Measurements from ENCODE around the gene CLMP.

CLMP gene

GRCh38 chr11:123104697-123105096, 90.4 kb downstream of the CLMP start:
- Histone ChIP-seq H4K91ac (ENCODE audit: low read length) (peak overlapping the region; percentile 60), H4K8ac (ENCODE audit: low read length) (no peak overlapping the region), H3K4me3 (ENCODE audit: insufficient read depth in 1 of 2, low read depth in 1 of 2, low read length in 2 of 2) (no peak overlapping the region), H3K27ac (ENCODE audit: low read length, poor library complexity, severe bottlenecking) (no peak overlapping the region), H3K18ac (ENCODE audit: low read depth in 1 of 2, low read length in 2 of 2) (peak overlapping the region in 1 of 2 experiments; percentile 52), H2BK5ac (ENCODE audit: low read depth, low read length, poor library complexity, severe bottlenecking) (no peak overlapping the region), H3K14ac (ENCODE audit: low read length in 2 of 2) (no peak overlapping the region), H3K4ac (ENCODE audit: low read depth in 1 of 2, low read length in 2 of 2) (no peak overlapping the region), H3K36me3 (ENCODE audit: control insufficient read depth in 1 of 2, insufficient read depth in 2 of 2, low read depth in 1 of 2, low read length in 2 of 2) (peaks cover 0 to 21% of the 10 kb centered on the region in 2 experiments), H2AFZ (ENCODE audit: low read depth, low read length) (no peak overlapping the region), H3K9me3 (ENCODE audit: control insufficient read depth, low read length) (no peaks in the 10 kb centered on the region), H3K27me3 (ENCODE audit: control insufficient read depth in 1 of 2, insufficient read depth in 1 of 2, low read length in 2 of 2) (no peaks in the 10 kb centered on the region), H2AK5ac (ENCODE audit: low read length, severe bottlenecking) (no peak overlapping the region), H3K9ac (ENCODE audit: low read length) (peak overlapping the region; percentile 76), H2BK15ac (ENCODE audit: low read depth, poor library complexity, severe bottlenecking) (no peak overlapping the region), H3K4me1 (ENCODE audit: control insufficient read depth, insufficient read depth, low read depth, low read length) (no peaks in the 10 kb centered on the region), H3K23ac (ENCODE audit: low read length in 2 of 2) (no peak overlapping the region), H3K4me2 (ENCODE audit: low read length, poor library complexity, severe bottlenecking) (no peak overlapping the region), H2BK120ac (ENCODE audit: low read depth, low read length) (no peak overlapping the region), H2BK12ac (ENCODE audit: low read length in 2 of 2) (peak overlapping the region in 1 of 2 experiments; percentile 84), H3K79me1 (replicated peaks; ENCODE audit: low read length, poor library complexity, severe bottlenecking) (peaks cover 3% of the 10 kb centered on the region)
- DNase-seq, result no peak
- WGBS, result 91% methylated on average over 3 of the region's 3 CpGs

- H3K9me3 ChIP-seq (ENCODE audit: control insufficient read depth, low read length), result no peaks in the 10 kb centered on the region
- H3K23ac ChIP-seq (ENCODE audit: low read length in 2 of 2), result no peak overlapping the region
- H3K27ac ChIP-seq (ENCODE audit: low read length, poor library complexity, severe bottlenecking), result no peak overlapping the region
- no peak overlapping the region for H2BK12ac ChIP-seq (ENCODE audit: low read length in 2 of 2)
- no peak overlapping the region for H2AK5ac ChIP-seq (ENCODE audit: low read length, severe bottlenecking)
- H3K18ac ChIP-seq (ENCODE audit: low read depth in 1 of 2, low read length in 2 of 2), result peak overlapping the region in 1 of 2 experiments; percentile 40
- H3K27me3 ChIP-seq (ENCODE audit: control insufficient read depth in 1 of 2, insufficient read depth in 1 of 2, low read length in 2 of 2), result no peaks in the 10 kb centered on the region
- H2BK15ac ChIP-seq (ENCODE audit: low read depth, poor library complexity, severe bottlenecking), result no peak overlapping the region
- H3K14ac ChIP-seq (ENCODE audit: low read length in 2 of 2), result no peak overlapping the region
- H4K91ac ChIP-seq (ENCODE audit: low read length), result no peak overlapping the region
- 78% methylated on average over 8 of the region's 8 CpGs for whole genome bisulfite sequencing
- no peak overlapping the region for H3K4me2 ChIP-seq (ENCODE audit: low read length, poor library complexity, severe bottlenecking)
- peak overlapping the region in 1 of 2 experiments; percentile 18 for H3K4me3 ChIP-seq (ENCODE audit: insufficient read depth in 1 of 2, low read depth in 1 of 2, low read length in 2 of 2)
- peak overlapping the region; percentile 76 for H3K9ac ChIP-seq (ENCODE audit: low read length)
- no peak overlapping the region for H3K4ac ChIP-seq (ENCODE audit: low read depth in 1 of 2, low read length in 2 of 2)
- DNase-seq, result peak; percentile 77
- H3K36me3 ChIP-seq (ENCODE audit: control insufficient read depth in 1 of 2, insufficient read depth in 2 of 2, low read depth in 1 of 2, low read length in 2 of 2), result peaks cover 0 to 14% of the 10 kb centered on the region in 2 experiments
- no peaks in the 10 kb centered on the region for H3K4me1 ChIP-seq (ENCODE audit: control insufficient read depth, insufficient read depth, low read depth, low read length)
- H2AFZ ChIP-seq (ENCODE audit: low read depth, low read length), result no peak overlapping the region
- H2BK120ac ChIP-seq (ENCODE audit: low read depth, low read length), result no peak overlapping the region
- H2BK5ac ChIP-seq (ENCODE audit: low read depth, low read length, poor library complexity, severe bottlenecking), result no peak overlapping the region
- H3K79me1 ChIP-seq (replicated peaks; ENCODE audit: low read length, poor library complexity, severe bottlenecking), result peaks cover 3% of the 10 kb centered on the region
- no peak overlapping the region for H4K8ac ChIP-seq (ENCODE audit: low read length)
These were observed 91.6 kb downstream of the CLMP start for GRCh38 chr11:123103326-123103980.

- Histone ChIP-seq H3K79me1 (replicated peaks; ENCODE audit: low read length, poor library complexity, severe bottlenecking) (peaks cover 3% of the 10 kb centered on the region), H3K9me3 (ENCODE audit: control insufficient read depth, low read length) (no peaks in the 10 kb centered on the region), H3K14ac (ENCODE audit: low read length in 2 of 2) (no peak overlapping the region), H3K9ac (ENCODE audit: low read length) (peak overlapping the region; percentile 74), H3K4me2 (ENCODE audit: low read length, poor library complexity, severe bottlenecking) (no peak overlapping the region), H3K27ac (ENCODE audit: low read length, poor library complexity, severe bottlenecking) (no peak overlapping the region), H2AK5ac (ENCODE audit: low read length, severe bottlenecking) (no peak overlapping the region), H2BK15ac (ENCODE audit: low read depth, poor library complexity, severe bottlenecking) (no peak overlapping the region), H2AFZ (ENCODE audit: low read depth, low read length) (no peak overlapping the region), H3K18ac (ENCODE audit: low read depth in 1 of 2, low read length in 2 of 2) (no peak overlapping the region), H4K8ac (ENCODE audit: low read length) (no peak overlapping the region), H2BK5ac (ENCODE audit: low read depth, low read length, poor library complexity, severe bottlenecking) (no peak overlapping the region), H4K91ac (ENCODE audit: low read length) (no peak overlapping the region), H3K27me3 (ENCODE audit: control insufficient read depth in 1 of 2, insufficient read depth in 1 of 2, low read length in 2 of 2) (no peaks in the 10 kb centered on the region), H3K4me3 (ENCODE audit: insufficient read depth in 1 of 2, low read depth in 1 of 2, low read length in 2 of 2) (no peak overlapping the region), H3K23ac (ENCODE audit: low read length in 2 of 2) (no peak overlapping the region), H3K4me1 (ENCODE audit: control insufficient read depth, insufficient read depth, low read depth, low read length) (no peaks in the 10 kb centered on the region), H2BK12ac (ENCODE audit: low read length in 2 of 2) (no peak overlapping the region), H3K4ac (ENCODE audit: low read depth in 1 of 2, low read length in 2 of 2) (no peak overlapping the region), H3K36me3 (ENCODE audit: control insufficient read depth in 1 of 2, insufficient read depth in 2 of 2, low read depth in 1 of 2, low read length in 2 of 2) (peaks cover 0 to 32% of the 10 kb centered on the region in 2 experiments), H2BK120ac (ENCODE audit: low read depth, low read length) (no peak overlapping the region)
- WGBS, result 91% methylated on average over 7 of the region's 7 CpGs
- no peak for DNase-seq
These were observed 94.5 kb downstream of the CLMP start for GRCh38 chr11:123100379-123101085.

GRCh38 chr11:123098990-123099389, 96.1 kb downstream of the CLMP start:
- no peaks in the 10 kb centered on the region for H3K9me3 ChIP-seq (ENCODE audit: control insufficient read depth, low read length)
- no peak overlapping the region for H3K4ac ChIP-seq (ENCODE audit: low read depth in 1 of 2, low read length in 2 of 2)
- no peak overlapping the region for H2BK12ac ChIP-seq (ENCODE audit: low read length in 2 of 2)
- 99% methylated on average over 3 of the region's 3 CpGs for WGBS
- H3K27me3 ChIP-seq (ENCODE audit: control insufficient read depth in 1 of 2, insufficient read depth in 1 of 2, low read length in 2 of 2), result no peaks in the 10 kb centered on the region
- H2AFZ ChIP-seq (ENCODE audit: low read depth, low read length), result no peak overlapping the region
- H3K36me3 ChIP-seq (ENCODE audit: control insufficient read depth in 1 of 2, insufficient read depth in 2 of 2, low read depth in 1 of 2, low read length in 2 of 2), result peaks cover 0 to 41% of the 10 kb centered on the region in 2 experiments
- no peak overlapping the region for H3K18ac ChIP-seq (ENCODE audit: low read depth in 1 of 2, low read length in 2 of 2)
- no peak overlapping the region for H4K8ac ChIP-seq (ENCODE audit: low read length)
- H3K4me1 ChIP-seq (ENCODE audit: control insufficient read depth, insufficient read depth, low read depth, low read length), result no peaks in the 10 kb centered on the region
- H2BK120ac ChIP-seq (ENCODE audit: low read depth, low read length), result no peak overlapping the region
- peak overlapping the region; percentile 6 for H3K9ac ChIP-seq (ENCODE audit: low read length)
- H3K4me3 ChIP-seq (ENCODE audit: insufficient read depth in 1 of 2, low read depth in 1 of 2, low read length in 2 of 2), result no peak overlapping the region
- no peak overlapping the region for H3K4me2 ChIP-seq (ENCODE audit: low read length, poor library complexity, severe bottlenecking)
- H4K91ac ChIP-seq (ENCODE audit: low read length), result no peak overlapping the region
- peaks cover 3% of the 10 kb centered on the region for H3K79me1 ChIP-seq (replicated peaks; ENCODE audit: low read length, poor library complexity, severe bottlenecking)
- no peak overlapping the region for H2AK5ac ChIP-seq (ENCODE audit: low read length, severe bottlenecking)
- H3K23ac ChIP-seq (ENCODE audit: low read length in 2 of 2), result no peak overlapping the region
- H3K27ac ChIP-seq (ENCODE audit: low read length, poor library complexity, severe bottlenecking), result no peak overlapping the region
- no peak overlapping the region for H2BK15ac ChIP-seq (ENCODE audit: low read depth, poor library complexity, severe bottlenecking)
- no peak for DNase-seq
- H3K14ac ChIP-seq (ENCODE audit: low read length in 2 of 2), result no peak overlapping the region
- no peak overlapping the region for H2BK5ac ChIP-seq (ENCODE audit: low read depth, low read length, poor library complexity, severe bottlenecking)
